Esophagus muscularis mucosa (tissue), 4 donors: ENCODE data around the gene INSC. TPM values are rescaled to one million over a fixed set of nuclear protein-coding genes. Genes with fewer than 3 reads are reported as not detected.

ENCODE experiments used
- DNase-seq: peaks from one replicate; pipeline ENCODE4 v3.0.0-alpha.2; 2017; ENCODE audit errors: extremely low spot score
- H3K27ac ChIP-seq, 4 donors: fragments of 200-600 bp; sonication (generic); replicated peaks in 1 of 4; 1 replicate in 3 of 4; 2 replicates in 1 of 4; pipeline ENCODE4 v1.5.1; 2016 to 2019; ENCODE audit warnings: mild to moderate bottlenecking in 1 of 4
- H3K27me3 ChIP-seq, 4 donors: fragments of 200-600 bp; sonication (generic); one replicate each; pipeline versions ENCODE4 v1.5.1 to v1.6.0; 2016 to 2019
- H3K36me3 ChIP-seq, 4 donors: fragments of 200-600 bp; sonication (generic); one replicate each; pipeline ENCODE4 v1.5.1; 2016 to 2019
- H3K4me1 ChIP-seq, 4 donors: fragments of 200-600 bp; sonication (generic); one replicate each; pipeline ENCODE4 v1.5.1; 2016 to 2019
- H3K4me3 ChIP-seq, 4 donors: fragments of 200-600 bp; sonication (generic); 1 replicate in 2 of 4; 2 replicates in 2 of 4; pipeline ENCODE4 v1.5.1; 2016 to 2019; ENCODE audit warnings: mild to moderate bottlenecking in 4 of 4, moderate library complexity in 1 of 4
- H3K9me3 ChIP-seq, 4 donors: fragments of 200-600 bp; sonication (generic); 1 replicate in 3 of 4; 2 replicates in 1 of 4; pipeline ENCODE4 v1.5.1; 2016 to 2019
- CTCF ChIP-seq, 3 experiments: fragments of 200-600 bp in 2 of 3; fragments of 450-650 bp in 1 of 3; sonication (generic) in 2 of 3; IDR thresholded peaks; one replicate each; pipeline ENCODE4 v1.5.1; 2017 to 2019; ENCODE audit warnings: antibody characterized with exemption in 3 of 3, mild to moderate bottlenecking in 2 of 3, moderate library complexity in 1 of 3
- EP300 ChIP-seq: sonication (generic); formaldehyde crosslinking; IDR thresholded peaks from one replicate; pipeline ENCODE4 v1.6.1; 2017; ENCODE audit warnings: antibody characterized with exemption
- POLR2A ChIP-seq: fragments of 450-650 bp; IDR thresholded peaks from one replicate; pipeline ENCODE4 v1.6.1; 2017; ENCODE audit warnings: antibody characterized with exemption, moderate library complexity, mild to moderate bottlenecking, low read depth
- POLR2AphosphoS5 ChIP-seq, 2 donors: sonication (generic); formaldehyde crosslinking; IDR thresholded peaks; one replicate each; pipeline ENCODE4 v1.6.1; 2017; ENCODE audit warnings: antibody characterized with exemption in 2 of 2
- WGBS: methylation state at CpG from one replicate; pipeline ENCODE4 v1.1.5; 2018; 5-methylcytosine and 5-hydroxymethylcytosine counted together
- intact Hi-C: fragments of 100-400 bp; cut with DNase I; formaldehyde crosslinking; loops from one replicate; pipeline ENCODE4 v1.15.1; 2023
- total RNA-seq, 4 donors: library from RNA; depleted of rRNA; stranded (reverse); fragments of >200 nt; gene quantifications; one replicate each; pipeline versions ENCODE4 v1.1.0 to v1.2.1, GENCODE V29; 2016

INSC gene
- total RNA-seq, 4 donors from 2014 or later, result 1.7 to 3.1 (median 2.6) TPM

DNA sequence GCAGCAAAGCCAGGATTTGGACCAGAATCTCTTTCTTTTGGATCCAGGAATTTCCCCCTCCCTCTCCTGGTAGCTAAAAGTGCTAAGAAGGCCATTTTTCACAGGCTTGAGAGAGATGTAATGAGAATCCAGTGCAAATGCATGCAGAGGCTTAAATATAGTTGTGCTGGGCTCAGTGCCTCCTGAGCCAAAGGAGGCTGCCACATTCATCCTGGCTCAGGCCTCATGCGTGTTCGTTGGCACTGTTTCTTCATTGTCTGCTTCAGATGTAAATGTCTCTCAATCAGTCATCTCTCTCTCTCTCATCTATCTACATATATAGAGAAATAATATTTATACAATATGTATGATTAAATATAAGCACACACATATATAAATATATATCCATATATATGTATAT lies 83.6 kb downstream of the INSC start:
- 69% methylated on average over 2 of the region's 2 CpGs for WGBS
- Histone ChIP-seq H3K27me3 (no peaks in the 10 kb centered on the region), H3K4me1 (peaks cover 14 to 61% (median 55%) of the 10 kb centered on the region in 4 donors), H3K27ac (no peak overlapping the region), H3K36me3 (no peaks in the 10 kb centered on the region), H3K4me3 (no peak overlapping the region), H3K9me3 (no peaks in the 10 kb centered on the region)
- no peak for TF ChIP-seq CTCF (IDR thresholded peaks at IDR 0.05)
- TF ChIP-seq POLR2A, result no peak
- TF ChIP-seq POLR2AphosphoS5 (IDR thresholded peaks at IDR 0.05), result no peak
- no peak for TF ChIP-seq EP300
- DNase-seq, result no peak
- intact Hi-C loops, result no loop called here

GRCh38 chr11:15199693-15200092 lies 85.0 kb downstream of the INSC start:
- TF ChIP-seq EP300 (no peak), POLR2A (no peak), CTCF (IDR thresholded peaks at IDR 0.05) (no peak), POLR2AphosphoS5 (IDR thresholded peaks at IDR 0.05) (no peak)
- H3K36me3 ChIP-seq, result no peaks in the 10 kb centered on the region
- no peak for DNase-seq
- no peak overlapping the region for H3K27ac ChIP-seq
- no peaks in the 10 kb centered on the region for H3K27me3 ChIP-seq
- no peaks in the 10 kb centered on the region for H3K9me3 ChIP-seq
- WGBS, result 58% methylated on average over 3 of the region's 3 CpGs
- no peak overlapping the region for H3K4me3 ChIP-seq
- intact Hi-C loops, result no loop called here
- H3K4me1 ChIP-seq, result peaks cover 14 to 58% (median 53%) of the 10 kb centered on the region in 4 donors

- H3K4me3 ChIP-seq, result no peak overlapping the region
- no peaks in the 10 kb centered on the region for H3K27me3 ChIP-seq
- no peak for DNase-seq
- TF ChIP-seq POLR2AphosphoS5 (IDR thresholded peaks at IDR 0.05), result no peak
- no peak for TF ChIP-seq EP300
- no peak for TF ChIP-seq CTCF (IDR thresholded peaks at IDR 0.05)
- TF ChIP-seq POLR2A, result no peak
- H3K36me3 ChIP-seq, result no peaks in the 10 kb centered on the region
- H3K27ac ChIP-seq, result no peak overlapping the region
- peaks cover 14 to 48% (median 43%) of the 10 kb centered on the region in 4 donors for H3K4me1 ChIP-seq
- no peaks in the 10 kb centered on the region for H3K9me3 ChIP-seq
- intact Hi-C loops, result no loop called here
- 91% methylated on average over 8 of the region's 12 CpGs for WGBS
Observed at GRCh38 chr11:15200696-15201095, 86.0 kb downstream of the INSC start.

DNA sequence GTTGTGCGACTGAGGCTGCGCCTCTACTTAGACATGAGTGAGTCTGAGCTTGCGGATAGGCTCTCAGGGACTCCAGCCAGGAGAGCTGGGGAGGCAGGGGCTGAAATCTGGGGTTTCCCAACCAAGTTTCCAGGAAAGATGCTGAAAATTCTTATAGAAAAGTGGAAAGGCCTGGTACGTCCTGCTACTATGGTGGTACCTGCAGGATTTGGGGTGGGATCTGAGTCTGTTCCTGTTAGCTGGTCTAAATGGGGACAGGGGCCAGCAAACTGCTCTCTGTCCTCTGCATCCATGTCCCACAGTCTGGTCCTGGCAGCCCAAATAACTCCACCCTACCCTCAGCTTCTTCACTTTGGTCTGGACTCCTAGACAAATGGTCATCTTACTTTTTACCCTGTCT lies 86.9 kb downstream of the INSC start:
- Histone ChIP-seq H3K27ac (no peak overlapping the region), H3K4me3 (no peak overlapping the region), H3K4me1 (peaks cover 14 to 40% (median 38%) of the 10 kb centered on the region in 4 donors), H3K27me3 (no peaks in the 10 kb centered on the region), H3K9me3 (no peaks in the 10 kb centered on the region), H3K36me3 (no peaks in the 10 kb centered on the region)
- WGBS, result 98% methylated on average over 4 of the region's 4 CpGs
- no peak for DNase-seq
- intact Hi-C loops, result no loop called here
- TF ChIP-seq POLR2A (no peak), EP300 (no peak), POLR2AphosphoS5 (IDR thresholded peaks at IDR 0.05) (no peak), CTCF (IDR thresholded peaks at IDR 0.05) (no peak)

DNA sequence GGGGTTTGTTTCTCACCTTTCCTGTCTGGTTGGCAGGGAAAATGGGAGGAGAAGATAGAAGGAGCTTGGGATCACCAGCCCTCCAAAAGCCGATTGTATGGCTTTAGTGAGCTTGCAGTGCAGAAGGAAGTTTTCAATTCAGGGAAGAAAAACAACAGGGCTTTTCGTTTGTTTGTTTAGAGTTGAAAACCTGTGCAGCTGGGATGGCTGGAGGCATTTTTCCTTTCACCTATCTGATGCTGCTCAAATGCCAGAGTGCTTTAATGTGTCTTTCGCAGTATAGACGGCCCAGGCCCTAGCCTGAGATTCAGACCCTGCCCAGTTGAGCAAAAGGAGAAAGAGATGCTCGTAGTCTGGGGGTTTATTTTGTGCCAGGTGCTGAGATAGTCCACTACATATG lies 87.9 kb downstream of the INSC start:
- no peaks in the 10 kb centered on the region for H3K36me3 ChIP-seq
- H3K27me3 ChIP-seq, result no peaks in the 10 kb centered on the region
- 83% methylated on average over 5 of the region's 5 CpGs for WGBS
- peaks cover 14 to 34% (median 29%) of the 10 kb centered on the region in 4 donors for H3K4me1 ChIP-seq
- intact Hi-C loops, result no loop called here
- DNase-seq, result no peak
- no peaks in the 10 kb centered on the region for H3K9me3 ChIP-seq
- no peak overlapping the region for H3K27ac ChIP-seq
- no peak for TF ChIP-seq EP300
- no peak for TF ChIP-seq POLR2AphosphoS5 (IDR thresholded peaks at IDR 0.05)
- no peak for TF ChIP-seq CTCF (IDR thresholded peaks at IDR 0.05)
- no peak for TF ChIP-seq POLR2A
- no peak overlapping the region for H3K4me3 ChIP-seq
